ENCODE data around the gene OBP2A.
"Not testable (repeated sequence)": the region's sequence is repeated elsewhere in the genome, so short reads cannot be mapped to it uniquely, and the experiment has no call there.

GRCh38 chr9:135534192-135534711 is 11.7 kb upstream of the OBP2A start:
- TF ChIP-seq CTCF, POLR2A, POLR2AphosphoS5, EP300 (IDR thresholded peaks at IDR 0.05): not testable (repeated sequence)
